ACC112 (cell line): ENCODE measurements around the gene SLC22A17.

Experiments used
- H2AFZ ChIP-seq: fragments of 200-600 bp; sonication (generic); one replicate; pipeline ENCODE4 v1.6.0; 2017; ENCODE audit warnings: antibody characterized with exemption, low read length; ENCODE audit not compliant: unreplicated experiment
- H3K27ac ChIP-seq: fragments of 200-600 bp; sonication (generic); 2 replicates; pipeline ENCODE4 v1.5.1; 2014; ENCODE audit warnings: low read depth, mild to moderate bottlenecking, antibody characterized with exemption, low read length, moderate library complexity
- H3K27me3 ChIP-seq: fragments of 200-600 bp; sonication (generic); 2 replicates; pipeline ENCODE4 v1.6.1; 2014; ENCODE audit warnings: mild to moderate bottlenecking, antibody characterized with exemption, low read length, moderate library complexity, mixed read lengths; ENCODE audit not compliant: insufficient read depth
- H3K36me3 ChIP-seq: fragments of 200-600 bp; sonication (generic); 2 replicates; pipeline ENCODE4 v1.6.1; 2016; ENCODE audit warnings: mild to moderate bottlenecking, antibody characterized with exemption, low read length, moderate library complexity, mixed read lengths; ENCODE audit not compliant: insufficient read depth
- H3K4me1 ChIP-seq: fragments of 200-600 bp; sonication (generic); one replicate; pipeline ENCODE4 v1.6.1; 2016; ENCODE audit warnings: low read length, mixed read lengths; ENCODE audit not compliant: insufficient read depth, unreplicated experiment, control insufficient read depth
- H3K4me3 ChIP-seq: fragments of 200-600 bp; sonication (generic); 2 replicates; pipeline ENCODE4 v1.5.1; 2014; ENCODE audit warnings: mild to moderate bottlenecking, low read depth, low read length
- H3K79me2 ChIP-seq: fragments of 200-600 bp; sonication (generic); one replicate; pipeline ENCODE4 v1.6.0; 2016; ENCODE audit warnings: low read length; ENCODE audit not compliant: control insufficient read depth, unreplicated experiment, insufficient read depth

Gene SLC22A17

DNA sequence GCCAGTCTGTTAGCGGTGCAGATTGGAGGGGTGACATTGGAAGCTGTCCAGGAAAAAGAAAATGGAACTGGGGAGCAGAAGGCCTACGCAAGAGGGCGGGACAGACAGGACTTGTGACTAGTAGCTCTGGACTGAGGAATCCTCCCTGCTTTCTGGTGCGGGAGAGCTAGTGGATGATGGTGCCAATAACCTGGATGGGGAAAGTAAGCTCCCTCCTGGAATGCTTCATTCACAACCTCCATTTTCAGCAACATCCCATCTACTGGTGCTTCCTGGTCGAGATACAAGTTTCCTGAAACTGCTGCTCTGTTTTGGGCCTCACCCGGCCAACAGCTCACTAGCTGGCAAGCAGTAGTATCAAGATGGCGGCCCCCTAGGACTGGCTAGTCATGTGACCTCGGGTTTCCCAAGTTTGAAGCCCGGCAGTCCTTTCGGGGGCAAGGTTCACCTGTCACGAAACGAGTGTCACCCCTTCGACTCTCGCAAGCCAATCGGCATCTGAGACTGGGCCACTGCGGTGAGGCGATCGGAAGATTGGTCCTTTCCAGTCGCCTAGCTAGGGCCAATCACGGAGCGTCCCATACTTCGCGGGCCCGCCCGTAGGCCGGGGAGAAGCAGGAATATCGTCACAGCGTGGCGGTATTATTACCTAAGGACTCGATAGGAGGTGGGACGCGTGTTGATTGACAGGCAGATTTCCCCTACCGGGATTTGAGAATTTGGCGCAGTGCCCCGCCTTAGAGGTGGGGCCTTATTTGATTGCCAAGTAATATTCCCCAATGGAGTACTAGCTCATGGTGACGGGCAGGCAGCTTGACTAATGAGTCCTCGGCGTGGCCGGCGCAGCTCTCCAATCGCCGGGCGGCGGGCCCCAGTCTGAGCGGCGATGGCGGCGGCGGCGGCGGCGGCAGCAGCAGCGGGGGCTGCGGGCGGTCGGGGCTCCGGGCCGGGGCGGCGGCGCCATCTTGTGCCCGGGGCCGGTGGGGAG is 31.8 kb downstream of the SLC22A17 start, which contains the start of gene PABPN1:
TSS of gene PABPN1 (plus strand) at position 874 of the 988 bp plus-strand sequence. CDS start at position 887, 13 bp downstream.
- peaks cover 20% of the 10 kb centered on the region for H3K4me1 ChIP-seq
- H2AFZ ChIP-seq = peak within 1 kb of the TSS; percentile 98
- peaks cover 39% of the 10 kb centered on the region for H3K36me3 ChIP-seq

DNA sequence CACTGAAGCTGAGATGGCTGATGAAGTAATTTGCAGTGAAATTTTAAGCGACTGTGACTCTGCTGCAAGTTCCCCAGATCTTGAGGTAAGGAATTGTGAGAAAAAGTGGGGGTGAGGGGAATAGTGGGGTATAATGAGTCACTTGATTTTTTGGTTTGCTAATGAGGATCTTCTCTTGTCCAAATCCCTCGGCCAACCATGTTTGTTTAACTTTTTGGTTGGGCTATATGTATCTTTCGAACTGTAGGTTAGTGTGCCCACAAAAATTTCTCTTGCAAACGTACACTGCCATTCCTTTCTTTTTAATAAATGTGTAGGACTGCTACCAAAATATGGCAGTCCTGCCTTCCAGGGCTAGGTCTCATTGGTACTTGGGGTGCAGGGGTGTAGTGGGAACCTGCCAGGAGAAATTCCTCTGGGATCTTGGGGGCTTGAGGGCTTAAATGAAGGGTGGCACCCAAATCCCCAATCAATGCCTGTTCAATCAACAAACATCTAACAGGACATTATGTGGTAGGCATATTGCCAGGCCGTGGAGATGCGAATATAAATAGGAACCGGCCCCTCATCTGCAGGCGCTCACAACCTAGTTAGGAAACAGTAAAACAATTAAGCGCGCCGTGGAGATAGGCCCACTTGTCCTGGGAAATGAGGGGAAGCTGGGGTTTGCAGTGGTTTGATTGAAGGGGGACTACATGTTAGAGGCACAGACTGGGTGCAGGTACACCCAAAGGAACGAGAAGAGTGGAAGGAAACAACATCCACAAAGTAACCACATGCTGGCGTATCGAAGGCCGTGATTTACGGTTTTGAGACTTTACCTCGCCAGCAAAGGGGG is 32.7 kb downstream of the SLC22A17 start:
- H3K36me3 ChIP-seq = peaks cover 40% of the 10 kb centered on the region
- H3K27me3 ChIP-seq = no peaks in the 10 kb centered on the region
- peaks cover 25% of the 10 kb centered on the region for H3K4me1 ChIP-seq
- H3K4me3 ChIP-seq = peak overlapping the region; percentile 68
- H3K27ac ChIP-seq = peak overlapping the region; percentile 93
- H2AFZ ChIP-seq = peak overlapping the region; percentile 98
- peaks cover 35% of the 10 kb centered on the region for H3K79me2 ChIP-seq

More for the DNA sequence above, 31.8 kb downstream of the SLC22A17 start, which contains the start of gene PABPN1:
- peak within 1 kb of the TSS; percentile 93 for H3K27ac ChIP-seq
- H3K79me2 ChIP-seq = peaks cover 35% of the 10 kb centered on the region
- no peaks in the 10 kb centered on the region for H3K27me3 ChIP-seq
- H3K4me3 ChIP-seq = peak within 1 kb of the TSS; percentile 91

- peaks cover 43% of the 10 kb centered on the region for H3K36me3 ChIP-seq
- H3K4me1 ChIP-seq = peaks cover 17% of the 10 kb centered on the region
- H3K27ac ChIP-seq = no peak overlapping the region
- no peak overlapping the region for H3K4me3 ChIP-seq
- H2AFZ ChIP-seq = no peak overlapping the region
- H3K79me2 ChIP-seq = peaks cover 23% of the 10 kb centered on the region
- H3K27me3 ChIP-seq = no peaks in the 10 kb centered on the region
These were observed 36.4 kb downstream of the SLC22A17 start for GRCh38 chr14:23316300-23316699.

- H3K27ac ChIP-seq = no peak overlapping the region
- no peak overlapping the region for H3K4me3 ChIP-seq
- peaks cover 34% of the 10 kb centered on the region for H3K4me1 ChIP-seq
- no peaks in the 10 kb centered on the region for H3K27me3 ChIP-seq
- peaks cover 64% of the 10 kb centered on the region for H3K79me2 ChIP-seq
- H2AFZ ChIP-seq = no peak overlapping the region
- peaks cover 26% of the 10 kb centered on the region for H3K36me3 ChIP-seq
These were observed 42.1 kb downstream of the SLC22A17 start for GRCh38 chr14:23310546-23310945.

GRCh38 chr14:23308721-23309445 is 43.8 kb downstream of the SLC22A17 start:
- no peak overlapping the region for H2AFZ ChIP-seq
- H3K4me3 ChIP-seq = peak overlapping the region; percentile 94
- H3K27ac ChIP-seq = no peak overlapping the region
- H3K36me3 ChIP-seq = peaks cover 23% of the 10 kb centered on the region
- peaks cover 32% of the 10 kb centered on the region for H3K4me1 ChIP-seq
- no peaks in the 10 kb centered on the region for H3K27me3 ChIP-seq
- H3K79me2 ChIP-seq = peaks cover 64% of the 10 kb centered on the region

GRCh38 chr14:23307687-23308644 is 44.7 kb downstream of the SLC22A17 start:
- Histone ChIP-seq H3K4me1 (peaks cover 32% of the 10 kb centered on the region), H3K27me3 (no peaks in the 10 kb centered on the region), H2AFZ (no peak overlapping the region), H3K4me3 (peak overlapping the region; percentile 94), H3K27ac (peak overlapping the region; percentile 66), H3K79me2 (peaks cover 59% of the 10 kb centered on the region), H3K36me3 (peaks cover 21% of the 10 kb centered on the region)

DNA sequence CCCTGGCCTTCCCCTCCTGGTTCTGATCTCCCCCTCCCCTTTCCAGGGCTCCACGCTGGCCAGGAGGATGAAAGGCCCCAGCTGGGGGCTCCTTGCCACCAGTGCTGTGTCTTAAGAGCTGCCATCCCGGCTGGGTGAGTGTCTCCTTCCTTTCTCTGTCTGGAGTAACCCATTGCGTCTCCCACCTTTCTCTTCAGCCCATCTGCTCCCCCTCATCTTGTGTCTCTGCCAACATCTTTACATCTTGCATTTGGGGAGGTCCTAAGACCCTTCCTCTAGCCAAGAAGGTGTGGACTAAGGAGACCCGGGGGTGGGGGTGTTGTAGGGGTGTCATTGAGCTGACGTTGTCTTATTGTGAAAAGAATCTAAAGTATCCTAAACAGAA is 45.5 kb downstream of the SLC22A17 start:
- Histone ChIP-seq H3K4me1 (peaks cover 32% of the 10 kb centered on the region), H3K4me3 (peak overlapping the region; percentile 94), H3K27me3 (no peaks in the 10 kb centered on the region), H2AFZ (no peak overlapping the region), H3K27ac (peak overlapping the region; percentile 66), H3K36me3 (peaks cover 15% of the 10 kb centered on the region), H3K79me2 (peaks cover 53% of the 10 kb centered on the region)

DNA sequence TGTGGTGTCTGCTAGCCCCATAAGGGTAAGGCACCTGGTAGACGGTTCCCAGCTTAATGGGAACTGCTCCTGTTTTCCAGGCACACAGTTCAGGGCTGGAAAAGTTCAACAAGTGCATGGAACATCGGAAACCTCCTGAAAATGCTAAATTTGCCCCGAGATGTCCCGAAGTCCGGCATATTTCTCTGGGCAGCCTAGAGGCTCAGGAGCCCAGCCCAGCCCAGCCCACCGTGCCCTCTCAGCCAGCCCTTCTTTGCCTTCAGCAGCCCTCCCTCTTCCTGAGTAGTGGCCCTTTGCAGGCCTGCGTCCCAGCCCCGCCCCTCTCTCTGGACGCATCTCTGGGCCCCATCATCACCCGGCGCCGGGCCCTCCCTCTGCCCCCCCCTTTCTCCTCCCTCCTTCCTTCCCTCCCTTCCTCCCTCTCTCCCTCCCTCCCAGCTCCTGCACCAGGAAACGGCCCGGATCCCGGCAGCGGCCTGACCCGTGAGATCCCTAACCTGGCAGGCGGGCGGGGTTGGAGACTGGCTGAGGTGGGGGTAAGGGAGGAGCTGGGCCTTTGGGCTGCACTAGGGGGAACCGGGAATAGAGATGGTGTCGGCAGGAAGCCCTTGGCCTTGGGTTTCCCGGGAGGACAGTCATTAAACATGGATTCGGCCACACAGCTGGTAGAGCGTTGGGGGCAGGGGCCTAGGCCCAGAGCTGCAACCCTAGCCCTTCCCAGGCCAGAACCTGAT is 46.1 kb downstream of the SLC22A17 start, which contains the start of gene BCL2L2:
TSS of gene BCL2L2 (plus strand) at position 422 of the 734 bp plus-strand sequence. CDS start 935 bp downstream, outside the sequence.
- Histone ChIP-seq H3K79me2 (peaks cover 48% of the 10 kb centered on the region), H3K36me3 (peaks cover 11% of the 10 kb centered on the region), H3K27me3 (no peaks in the 10 kb centered on the region), H3K4me1 (peaks cover 32% of the 10 kb centered on the region), H3K4me3 (peak within 1 kb of the TSS; percentile 94), H3K27ac (peak within 1 kb of the TSS; percentile 66), H2AFZ (peak within 1 kb of the TSS; percentile 47)
